Neuronal stem cell (in vitro differentiated cells): ENCODE data around the gene PLEKHH1.
"Not testable (repeated sequence)": the region's sequence is repeated elsewhere in the genome, so short reads cannot be mapped to it uniquely, and the experiment has no call there.

ENCODE experiments used
- DNase-seq: peaks from one replicate; pipeline ENCODE4 v3.0.0-alpha.2; 2013; ENCODE audit warnings: low spot score
- H2AFZ ChIP-seq: one replicate; pipeline ENCODE4 v1.6.1; 2013; ENCODE audit warnings: mild to moderate bottlenecking, low read length, inconsistent platforms
- H2AK5ac ChIP-seq: 2 replicates; pipeline ENCODE4 v1.6.1; 2013; ENCODE audit warnings: low read depth, mild to moderate bottlenecking, inconsistent platforms, low read length, moderate library complexity, mixed read lengths
- H2BK120ac ChIP-seq: 2 replicates; pipeline ENCODE4 v1.6.1; 2013; ENCODE audit warnings: low read depth, mild to moderate bottlenecking, inconsistent platforms, low read length, moderate library complexity, mixed read lengths
- H2BK12ac ChIP-seq: one replicate; pipeline ENCODE4 v1.6.1; 2013; ENCODE audit warnings: low read length, inconsistent platforms
- H2BK15ac ChIP-seq: 2 replicates; pipeline ENCODE4 v1.6.1; 2013; ENCODE audit warnings: mild to moderate bottlenecking, low read length, inconsistent platforms, mixed read lengths
- H2BK5ac ChIP-seq: one replicate; pipeline ENCODE4 v1.6.1; 2013; ENCODE audit warnings: inconsistent platforms, mild to moderate bottlenecking, low read length, moderate library complexity
- H3K14ac ChIP-seq: one replicate; pipeline ENCODE4 v1.6.1; 2013; ENCODE audit warnings: low read length, inconsistent platforms
- H3K18ac ChIP-seq: 2 replicates; pipeline ENCODE4 v1.6.1; 2013; ENCODE audit warnings: low read length, inconsistent platforms
- H3K23ac ChIP-seq: 2 replicates; pipeline ENCODE4 v1.6.1; 2013; ENCODE audit warnings: low read depth, mild to moderate bottlenecking, mixed read lengths, low read length, inconsistent platforms; ENCODE audit not compliant: poor library complexity
- H3K27ac ChIP-seq: replicated peaks from 3 replicates; pipeline ENCODE4 v1.5.1; 2013; ENCODE audit warnings: low read length, inconsistent platforms
- H3K27me3 ChIP-seq, 3 experiments: 2 replicates each; pipeline ENCODE4 v1.6.1; 2013; ENCODE audit warnings: low read length in 3 of 3, mild to moderate bottlenecking in 2 of 3, inconsistent platforms in 1 of 3, low read depth in 1 of 3, mixed read lengths in 1 of 3, moderate library complexity in 1 of 3; ENCODE audit not compliant: control insufficient read depth in 3 of 3, insufficient read depth in 3 of 3
- H3K36me3 ChIP-seq, 2 donors: replicated peaks in 1 of 2; 2 replicates each; pipeline ENCODE4 v1.6.1; 2013; ENCODE audit warnings: low read length in 2 of 2; ENCODE audit not compliant: control insufficient read depth in 2 of 2, insufficient read depth in 2 of 2
- H3K4ac ChIP-seq: 2 replicates; pipeline ENCODE4 v1.6.1; 2013; ENCODE audit warnings: inconsistent platforms, mild to moderate bottlenecking, low read length, moderate library complexity
- H3K4me1 ChIP-seq, 2 donors: 1 replicate in 1 of 2; 2 replicates in 1 of 2; pipeline ENCODE4 v1.6.1; 2013; ENCODE audit warnings: low read length in 2 of 2, low read depth in 1 of 2; ENCODE audit not compliant: control insufficient read depth in 2 of 2, insufficient read depth in 1 of 2
- H3K4me2 ChIP-seq: one replicate; pipeline ENCODE4 v1.6.1; 2013; ENCODE audit warnings: mild to moderate bottlenecking, low read length, inconsistent platforms; ENCODE audit not compliant: insufficient read depth, poor library complexity, severe bottlenecking
- H3K4me3 ChIP-seq, 2 donors: 2 replicates each; pipeline ENCODE4 v1.5.1; 2013; ENCODE audit warnings: low read length in 2 of 2, mild to moderate bottlenecking in 2 of 2, inconsistent platforms in 1 of 2, moderate library complexity in 1 of 2
- H3K79me1 ChIP-seq: one replicate; pipeline ENCODE4 v1.6.1; 2013; ENCODE audit warnings: low read depth, mild to moderate bottlenecking, inconsistent platforms, low read length, moderate library complexity
- H3K9ac ChIP-seq: one replicate; pipeline ENCODE4 v1.6.1; 2013; ENCODE audit warnings: mild to moderate bottlenecking, low read depth, low read length, inconsistent platforms; ENCODE audit not compliant: poor library complexity
- H3K9me3 ChIP-seq, 2 donors: replicated peaks in 1 of 2; 2 replicates each; pipeline versions ENCODE3 to v1.6.1; 2013; ENCODE audit warnings: low read length in 2 of 2, mild to moderate bottlenecking in 2 of 2, inconsistent platforms in 1 of 2, low read depth in 1 of 2, mixed read lengths in 1 of 2, moderate library complexity in 1 of 2; ENCODE audit not compliant: control insufficient read depth in 2 of 2, insufficient read depth in 1 of 2
- H4K8ac ChIP-seq: one replicate; pipeline ENCODE4 v1.6.1; 2013; ENCODE audit warnings: low read depth, mild to moderate bottlenecking, inconsistent platforms, low read length, moderate library complexity
- H4K91ac ChIP-seq: one replicate; pipeline ENCODE4 v1.6.1; 2013; ENCODE audit warnings: low read length, low read depth, mild to moderate bottlenecking, inconsistent platforms; ENCODE audit not compliant: poor library complexity
- whole genome bisulfite sequencing, 2 donors: extraction: QIAGEN DNeasy Blood & Tissue Kit; methylation state at CpG; one replicate each; pipeline ENCODE4 v1.1.7; 2013; ENCODE audit warnings: missing lambda C conversion rate in 2 of 2, mixed read lengths in 1 of 2; ENCODE audit not compliant: insufficient read length in 2 of 2, insufficient replicate concordance in 1 of 2; ENCODE audit errors: extremely low coverage in 2 of 2; 5-methylcytosine and 5-hydroxymethylcytosine counted together

The PLEKHH1 gene

GRCh38 chr14:67623114-67623513, 90.0 kb downstream of the PLEKHH1 start:
- no peak overlapping the region for H3K27ac ChIP-seq

DNA sequence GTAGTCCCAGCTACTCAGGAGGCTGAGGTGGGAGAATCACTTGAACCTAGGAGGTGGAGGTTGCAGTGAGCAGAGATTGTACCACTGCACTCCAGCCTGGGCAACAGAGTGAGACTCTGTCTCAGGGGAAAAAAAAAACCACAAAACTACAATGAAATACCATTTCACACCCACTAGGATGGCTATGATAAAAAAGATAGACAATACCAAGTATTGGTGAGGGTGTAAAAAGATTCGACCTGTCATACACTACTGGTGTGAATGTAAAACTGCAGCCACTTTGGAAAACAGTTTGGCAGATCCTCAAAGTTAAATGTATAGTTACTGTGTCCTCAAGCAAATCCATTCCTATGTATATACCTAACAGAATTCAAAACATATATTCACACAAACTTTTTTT, 93.0 kb downstream of the PLEKHH1 start:
- H3K27me3 ChIP-seq, H3K4me2 ChIP-seq, H3K4me1 ChIP-seq, DNase-seq, H4K91ac ChIP-seq, H3K23ac ChIP-seq, H3K4me3 ChIP-seq, H3K27ac ChIP-seq, H3K79me1 ChIP-seq, H2AFZ ChIP-seq, H2BK5ac ChIP-seq, H2BK12ac ChIP-seq, H4K8ac ChIP-seq, H2BK15ac ChIP-seq, H3K9ac ChIP-seq, H3K14ac ChIP-seq, H3K18ac ChIP-seq, H3K36me3 ChIP-seq, H3K4ac ChIP-seq, H2AK5ac ChIP-seq, H2BK120ac ChIP-seq, H3K9me3 ChIP-seq: not testable (repeated sequence)
- WGBS, 2 donors = no CpG with 5 or more reads among the region's 1 CpG

More at GRCh38 chr14:67623114-67623513, 90.0 kb downstream of the PLEKHH1 start:
- Histone ChIP-seq H3K79me1 (no peaks in the 10 kb centered on the region), H3K4ac (no peak overlapping the region), H3K27me3 (no peaks in the 10 kb centered on the region), H3K18ac (no peak overlapping the region), H2BK15ac (no peak overlapping the region), H3K4me2 (no peak overlapping the region), H3K4me3 (no peak overlapping the region), H3K36me3 (peaks cover 0 to 3% of the 10 kb centered on the region in 2 donors), H2BK12ac (no peak overlapping the region), H2BK5ac (no peak overlapping the region), H3K4me1 (peaks cover 7% of the 10 kb centered on the region in 2 donors), H3K9ac (no peak overlapping the region), H3K23ac (no peak overlapping the region), H3K9me3 (no peaks in the 10 kb centered on the region), H2AFZ (peak overlapping the region; percentile 1), H2BK120ac (no peak overlapping the region), H4K91ac (no peak overlapping the region), H2AK5ac (no peak overlapping the region), H3K14ac (no peak overlapping the region), H4K8ac (no peak overlapping the region)
- no peak for DNase-seq
- no CpG with 5 or more reads among the region's 2 CpGs for WGBS, 2 donors

DNA sequence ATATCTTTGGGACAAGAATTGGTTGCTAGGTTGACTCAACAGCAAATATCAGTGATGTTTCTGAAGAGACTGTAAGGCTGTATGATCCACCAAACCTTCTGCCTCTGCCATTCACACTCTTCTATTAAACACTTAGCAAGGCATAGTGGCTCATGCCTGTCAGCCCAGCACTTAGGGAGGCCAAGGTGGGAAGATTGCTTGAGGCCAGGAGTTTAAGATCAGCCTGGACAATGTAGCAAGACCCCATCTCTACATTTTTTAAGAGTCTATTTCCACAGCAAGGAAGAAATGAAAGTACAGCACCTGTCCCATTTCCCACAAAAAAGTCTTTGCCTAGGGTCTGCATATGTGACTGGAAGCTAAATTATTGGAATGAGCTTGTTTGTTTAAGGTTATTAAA, 94.4 kb downstream of the PLEKHH1 start:
- Histone ChIP-seq H3K4me1 (peaks cover 0 to 2% of the 10 kb centered on the region in 2 donors), H3K4me3 (no peak overlapping the region), H4K8ac (no peak overlapping the region), H3K9ac (no peak overlapping the region), H3K23ac (no peak overlapping the region), H4K91ac (no peak overlapping the region), H3K18ac (no peak overlapping the region), H3K79me1 (no peaks in the 10 kb centered on the region), H2BK5ac (no peak overlapping the region), H2AFZ (no peak overlapping the region), H2AK5ac (no peak overlapping the region), H3K14ac (no peak overlapping the region), H3K4ac (no peak overlapping the region), H3K9me3 (no peaks in the 10 kb centered on the region), H3K27me3 (no peaks in the 10 kb centered on the region), H2BK120ac (no peak overlapping the region), H3K36me3 (peaks cover 0 to 4% of the 10 kb centered on the region in 2 donors), H2BK12ac (no peak overlapping the region), H3K27ac (no peak overlapping the region), H2BK15ac (no peak overlapping the region), H3K4me2 (no peak overlapping the region)
- DNase-seq = no peak

- Histone ChIP-seq H2AK5ac (no peak overlapping the region), H3K4ac (no peak overlapping the region), H2BK120ac (no peak overlapping the region), H3K14ac (no peak overlapping the region), H3K18ac (no peak overlapping the region), H2BK15ac (no peak overlapping the region), H2BK12ac (no peak overlapping the region), H2AFZ (no peak overlapping the region), H3K4me1 (no peaks in the 10 kb centered on the region), H3K4me2 (no peak overlapping the region), H3K4me3 (no peak overlapping the region), H3K27ac (no peak overlapping the region), H3K27me3 (no peaks in the 10 kb centered on the region), H4K8ac (no peak overlapping the region), H4K91ac (no peak overlapping the region), H3K79me1 (no peaks in the 10 kb centered on the region), H3K9me3 (no peaks in the 10 kb centered on the region), H3K36me3 (peaks cover 0 to 3% of the 10 kb centered on the region in 2 donors), H3K9ac (no peak overlapping the region), H2BK5ac (no peak overlapping the region), H3K23ac (no peak overlapping the region)
- no CpG with 5 or more reads among the region's 4 CpGs for WGBS, 2 donors
- no peak for DNase-seq
Measured at GRCh38 chr14:67630186-67630585, 97.1 kb downstream of the PLEKHH1 start.
